Stimulated activated CD4-positive, alpha-beta T cell treated with anti-CD3 and anti-CD28 coated beads, Interleukin-15, amount 100 ng/mL, for 24 hours (primary cell): ENCODE measurements around the gene BAG3.
A peak's percentile ranks its signal among the peaks of the same experiment; 100 is the strongest.

Source experiments
- DNase-seq: peaks from one replicate; pipeline ENCODE4 v3.0.0-alpha.2; 2020

Gene BAG3

DNA sequence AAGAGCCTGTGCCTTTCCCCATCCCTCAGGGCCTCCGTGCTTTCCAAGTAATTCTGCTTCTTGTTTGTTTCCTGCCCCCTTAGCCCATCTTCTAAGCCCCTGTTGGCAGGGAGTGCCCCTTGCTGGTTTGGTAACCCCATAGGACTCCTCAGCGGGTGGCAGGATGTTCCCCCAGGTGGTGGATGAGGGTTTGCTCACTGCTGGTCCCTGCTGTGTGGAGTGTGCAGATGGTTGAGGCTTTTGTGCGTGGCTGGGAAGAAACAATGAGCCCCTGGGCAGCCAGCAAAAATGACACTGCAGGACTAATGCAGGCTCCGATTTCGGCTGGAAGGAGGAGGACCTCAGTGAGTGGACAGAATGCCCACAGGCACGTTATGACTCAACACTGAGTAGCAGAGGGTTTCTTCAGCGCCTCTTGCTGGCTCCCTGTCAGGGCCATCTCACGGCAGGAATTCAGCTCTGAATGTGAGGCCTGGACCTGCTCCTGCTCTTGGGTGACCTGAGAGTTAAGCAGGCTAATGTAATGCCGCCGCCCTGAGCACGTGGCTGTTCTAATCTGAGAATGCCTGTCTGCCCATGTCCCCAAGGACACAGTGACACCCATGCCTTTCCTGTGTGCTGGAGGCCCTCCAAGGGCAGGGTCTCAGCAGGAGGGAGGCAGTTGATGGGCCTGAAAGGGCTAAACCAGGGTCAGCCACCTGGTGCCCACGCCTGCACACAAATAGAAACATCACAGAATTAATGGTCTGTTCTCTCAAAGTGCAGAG, 16.6 kb downstream of the BAG3 start:
- no peak for DNase-seq

DNA sequence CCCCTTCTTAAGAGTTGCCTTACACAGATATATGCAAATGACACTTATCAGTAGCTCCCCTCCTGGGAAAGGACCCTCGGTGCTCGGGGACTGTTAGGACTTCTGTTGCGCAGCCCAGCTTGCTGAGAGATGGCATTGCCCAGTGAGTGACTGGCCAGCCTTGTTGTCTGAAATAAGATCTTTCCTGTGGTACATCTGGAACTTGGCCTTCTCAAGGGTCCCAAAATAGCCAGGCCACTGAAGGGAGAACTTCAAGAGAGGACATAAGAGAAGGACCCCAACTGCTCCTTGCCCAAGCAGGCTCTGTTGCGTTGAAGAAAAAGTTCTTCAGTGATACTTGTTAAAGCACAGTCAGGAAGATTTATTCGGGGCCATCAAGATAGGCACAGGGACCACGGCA, 17.3 kb downstream of the BAG3 start:
- DNase-seq, result no peak

DNA sequence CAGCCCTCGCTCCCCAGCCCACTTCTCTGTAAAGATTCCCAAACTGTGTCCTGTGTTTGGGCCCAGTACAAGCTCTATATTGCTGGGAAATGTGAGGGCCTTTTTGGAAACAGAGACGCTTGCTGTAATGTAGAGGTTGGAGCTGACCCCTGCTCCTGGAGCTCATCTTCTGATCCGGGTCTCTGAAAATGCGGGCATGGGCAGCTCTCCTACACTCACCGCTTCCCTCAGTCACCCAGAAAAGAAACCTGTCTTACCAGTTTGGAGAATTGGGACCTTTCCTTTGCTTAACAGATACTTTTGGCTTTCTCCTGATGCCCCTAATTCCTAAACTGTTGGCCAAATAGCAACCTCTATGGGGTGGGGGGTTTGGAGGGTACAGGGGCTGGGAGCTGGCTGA, 18.2 kb downstream of the BAG3 start:
- no peak for DNase-seq

DNA sequence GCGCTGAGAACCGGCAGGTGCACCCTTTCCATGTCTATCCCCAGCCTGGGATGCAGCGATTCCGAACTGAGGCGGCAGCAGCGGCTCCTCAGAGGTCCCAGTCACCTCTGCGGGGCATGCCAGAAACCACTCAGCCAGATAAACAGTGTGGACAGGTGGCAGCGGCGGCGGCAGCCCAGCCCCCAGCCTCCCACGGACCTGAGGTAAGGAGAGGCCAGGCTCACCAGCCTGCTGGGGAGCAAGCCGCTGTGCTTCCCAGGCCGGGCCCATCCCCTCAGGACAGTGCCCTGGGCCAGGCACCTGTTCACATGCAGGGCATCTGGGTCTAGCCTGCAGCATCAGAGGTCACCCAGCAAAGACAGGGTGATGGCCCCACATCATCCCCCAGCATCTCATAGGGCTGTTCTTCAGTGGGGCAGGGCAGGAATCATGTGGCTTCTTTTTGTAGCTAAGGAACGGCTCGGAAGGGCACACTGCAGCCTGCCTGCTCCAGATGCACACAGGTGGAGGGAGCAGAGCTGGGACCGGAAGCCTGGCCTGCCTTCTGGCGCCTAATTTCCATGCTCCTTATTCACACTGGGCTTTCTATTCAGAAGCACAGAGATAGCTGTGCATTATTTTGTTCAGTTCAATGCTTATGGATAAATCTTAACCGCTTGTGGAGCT, 18.9 kb downstream of the BAG3 start:
- no peak for DNase-seq

DNA sequence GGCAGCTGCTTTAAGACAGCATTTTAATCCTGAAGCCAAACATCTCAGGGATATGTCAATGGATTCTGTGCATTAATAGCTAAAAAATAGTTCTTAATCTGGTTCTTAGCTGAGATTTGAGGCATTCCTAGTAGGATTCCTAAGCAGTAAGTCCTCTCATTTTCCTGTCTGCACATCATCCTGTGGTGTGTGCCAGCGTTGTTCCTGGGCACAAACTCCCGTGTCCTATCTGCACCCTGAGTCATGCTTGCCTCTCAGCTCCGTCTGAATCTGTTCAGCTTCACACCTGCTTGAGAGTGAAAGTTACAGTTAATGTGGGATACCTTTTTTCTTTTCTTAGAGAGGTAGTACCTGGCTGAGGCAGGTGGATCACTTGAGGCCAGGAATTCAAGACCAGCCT, 19.5 kb downstream of the BAG3 start:
- DNase-seq, result no peak

DNA sequence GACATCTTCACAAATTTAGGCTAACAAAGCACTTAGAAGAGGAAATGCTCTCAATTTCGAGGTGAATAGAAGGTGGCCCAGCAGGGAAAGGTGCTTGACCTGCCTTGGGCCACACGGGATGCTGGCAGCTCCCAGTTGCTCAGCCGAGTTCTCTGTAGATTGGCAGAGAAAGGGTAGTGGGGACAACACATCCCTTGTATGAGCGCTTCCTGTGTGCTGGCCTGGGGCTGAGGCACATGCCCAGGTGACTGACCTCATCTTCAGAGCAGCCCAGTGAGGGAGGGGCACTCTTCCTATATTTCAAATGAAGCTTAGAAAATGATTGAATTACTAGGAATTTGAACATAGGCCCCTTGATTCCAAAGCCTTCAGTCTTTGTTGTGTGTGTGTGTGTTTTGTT, 20.2 kb downstream of the BAG3 start:
- DNase-seq, result no peak

DNA sequence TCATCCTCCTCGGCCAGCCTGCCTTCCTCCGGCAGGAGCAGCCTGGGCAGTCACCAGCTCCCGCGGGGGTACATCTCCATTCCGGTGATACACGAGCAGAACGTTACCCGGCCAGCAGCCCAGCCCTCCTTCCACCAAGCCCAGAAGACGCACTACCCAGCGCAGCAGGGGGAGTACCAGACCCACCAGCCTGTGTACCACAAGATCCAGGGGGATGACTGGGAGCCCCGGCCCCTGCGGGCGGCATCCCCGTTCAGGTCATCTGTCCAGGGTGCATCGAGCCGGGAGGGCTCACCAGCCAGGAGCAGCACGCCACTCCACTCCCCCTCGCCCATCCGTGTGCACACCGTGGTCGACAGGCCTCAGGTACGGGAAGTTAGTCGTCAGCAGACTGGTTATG, 21.1 kb downstream of the BAG3 start:
- DNase-seq, result no peak

DNA sequence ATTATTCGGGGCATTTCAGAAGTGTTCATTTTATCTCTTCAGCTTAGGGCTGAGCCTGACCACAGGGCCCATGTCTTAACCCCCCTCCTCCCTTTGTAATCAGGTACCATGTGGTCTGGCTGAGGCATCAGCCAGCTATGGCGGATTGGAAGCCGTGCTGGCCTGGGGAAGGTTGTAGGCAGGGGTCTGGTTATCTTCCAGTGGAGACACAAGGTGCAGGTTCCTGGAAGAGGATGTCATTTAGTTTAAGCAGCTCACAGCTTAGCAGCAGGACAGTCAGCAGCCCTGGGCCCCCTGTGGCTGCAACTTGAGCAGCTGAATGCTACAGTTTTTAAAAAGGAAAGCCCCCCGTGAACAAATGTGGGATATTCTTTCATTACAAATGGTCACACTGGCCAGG, 22.1 kb downstream of the BAG3 start:
- no peak for DNase-seq

DNA sequence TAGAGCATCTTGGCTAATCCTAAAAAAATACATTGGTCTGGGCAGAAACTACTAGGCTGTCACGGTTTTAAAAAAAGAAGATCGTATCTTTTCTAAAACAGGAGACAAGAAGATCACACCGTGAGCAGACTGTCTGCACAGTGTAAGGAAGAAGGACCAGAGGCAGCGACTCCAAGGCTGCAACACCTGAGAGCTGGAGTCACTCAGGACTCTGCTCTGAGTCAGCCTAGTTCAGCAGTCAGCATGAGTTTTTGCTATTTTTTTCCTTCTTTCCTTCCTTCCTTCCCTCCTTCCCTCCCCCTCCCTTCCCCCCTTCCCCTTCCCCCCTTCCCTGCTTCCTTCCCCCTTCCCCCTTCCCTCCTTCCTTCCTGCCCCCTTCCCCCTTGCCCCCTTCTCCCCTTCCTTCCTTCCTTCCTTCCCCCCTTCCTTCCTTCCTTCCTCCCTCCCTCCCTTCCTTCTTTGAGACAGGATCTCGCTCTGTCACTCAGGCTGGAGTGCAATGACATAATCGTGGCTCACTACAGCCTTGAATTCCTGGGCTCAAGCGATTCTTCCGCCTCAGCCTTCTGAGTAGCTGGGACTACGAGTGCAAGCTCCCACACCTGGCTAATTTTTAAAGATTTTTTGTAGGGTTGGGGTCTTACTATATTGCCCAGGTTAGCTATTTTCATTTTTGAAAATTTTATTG, 24.4 kb downstream of the BAG3 start:
- no peak for DNase-seq

DNA sequence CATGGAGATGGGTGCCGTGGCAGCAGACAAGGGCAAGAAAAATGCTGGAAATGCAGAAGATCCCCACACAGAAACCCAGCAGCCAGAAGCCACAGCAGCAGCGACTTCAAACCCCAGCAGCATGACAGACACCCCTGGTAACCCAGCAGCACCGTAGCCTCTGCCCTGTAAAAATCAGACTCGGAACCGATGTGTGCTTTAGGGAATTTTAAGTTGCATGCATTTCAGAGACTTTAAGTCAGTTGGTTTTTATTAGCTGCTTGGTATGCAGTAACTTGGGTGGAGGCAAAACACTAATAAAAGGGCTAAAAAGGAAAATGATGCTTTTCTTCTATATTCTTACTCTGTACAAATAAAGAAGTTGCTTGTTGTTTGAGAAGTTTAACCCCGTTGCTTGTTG, 25.9 kb downstream of the BAG3 start:
- DNase-seq, result no peak

DNA sequence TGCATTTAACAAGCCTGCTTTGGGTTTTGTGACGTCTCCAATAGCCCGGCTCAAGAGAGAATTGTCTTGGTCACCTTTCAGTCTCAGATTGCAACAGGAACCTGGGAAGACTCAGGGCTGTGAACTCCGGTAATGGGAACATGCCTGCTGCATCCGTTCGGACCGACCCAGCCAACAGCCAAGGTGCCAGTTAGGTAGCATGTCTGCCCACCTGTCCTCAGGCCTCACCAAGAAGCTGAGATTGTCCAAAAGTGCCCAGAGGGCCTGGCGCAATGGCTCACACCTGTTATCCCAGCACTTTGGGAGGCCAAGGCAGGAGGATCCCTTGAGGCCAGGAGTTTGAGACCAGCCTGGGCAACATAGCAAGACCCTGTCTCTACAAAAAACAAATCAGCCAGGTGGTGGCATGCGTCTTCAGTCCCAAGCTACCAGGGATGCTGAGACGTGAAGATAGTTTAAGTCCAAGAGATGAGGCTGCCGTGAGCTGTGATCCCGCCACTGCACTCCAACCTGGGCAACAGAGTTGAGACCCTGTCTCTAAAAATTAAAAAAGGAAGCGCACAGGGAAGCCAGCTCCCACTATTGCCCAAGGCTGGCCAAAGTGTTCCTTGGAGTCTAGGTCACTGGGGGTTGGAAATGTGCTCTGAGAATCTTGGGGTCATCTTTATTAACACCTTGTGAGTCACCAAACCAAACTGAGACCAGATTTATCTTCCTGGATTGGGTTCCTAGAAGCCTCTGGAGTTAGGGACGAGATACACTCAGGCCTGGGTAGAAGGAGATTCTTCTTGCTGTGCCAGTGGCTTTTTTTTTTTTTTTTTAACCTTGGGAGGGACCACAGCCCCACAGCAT, 26.9 kb downstream of the BAG3 start:
- DNase-seq, result no peak

DNA sequence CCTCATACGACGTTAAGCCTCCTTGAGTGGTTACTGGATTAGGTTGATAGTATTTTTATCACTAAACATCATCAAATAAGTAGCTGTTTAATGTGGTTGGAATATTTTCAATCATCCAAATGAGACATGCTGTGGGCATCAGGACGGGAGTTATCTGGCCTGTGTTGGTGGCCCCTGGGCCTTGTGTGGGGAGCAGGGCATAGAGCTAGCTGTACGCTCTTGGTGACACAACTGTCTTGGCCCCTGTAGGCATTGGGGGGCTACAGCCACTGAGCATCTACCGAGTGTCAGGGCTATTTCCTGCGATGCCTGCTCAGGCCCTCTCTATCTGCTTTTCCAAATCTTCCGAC, 28.3 kb downstream of the BAG3 start:
- no peak for DNase-seq

DNA sequence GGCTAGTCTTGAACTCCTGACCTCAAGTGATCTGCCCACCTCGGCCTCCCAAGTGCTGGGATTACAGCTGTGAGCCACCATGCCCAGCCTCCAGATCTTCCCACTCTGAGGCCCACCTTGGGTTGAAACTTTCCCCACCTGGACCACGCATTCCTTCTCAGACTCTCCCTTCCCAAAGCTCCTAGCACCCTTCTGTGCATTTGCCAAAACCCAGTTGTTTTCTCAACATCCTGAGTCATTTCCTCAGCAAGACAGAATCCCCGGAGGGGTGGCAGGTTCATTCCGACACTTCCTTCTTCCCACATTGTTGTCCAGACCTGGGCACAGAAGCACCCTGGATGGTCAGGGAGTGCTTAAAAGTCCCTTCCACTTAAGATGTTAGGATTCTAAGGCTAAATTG, 28.9 kb downstream of the BAG3 start:
- DNase-seq, result no peak

DNA sequence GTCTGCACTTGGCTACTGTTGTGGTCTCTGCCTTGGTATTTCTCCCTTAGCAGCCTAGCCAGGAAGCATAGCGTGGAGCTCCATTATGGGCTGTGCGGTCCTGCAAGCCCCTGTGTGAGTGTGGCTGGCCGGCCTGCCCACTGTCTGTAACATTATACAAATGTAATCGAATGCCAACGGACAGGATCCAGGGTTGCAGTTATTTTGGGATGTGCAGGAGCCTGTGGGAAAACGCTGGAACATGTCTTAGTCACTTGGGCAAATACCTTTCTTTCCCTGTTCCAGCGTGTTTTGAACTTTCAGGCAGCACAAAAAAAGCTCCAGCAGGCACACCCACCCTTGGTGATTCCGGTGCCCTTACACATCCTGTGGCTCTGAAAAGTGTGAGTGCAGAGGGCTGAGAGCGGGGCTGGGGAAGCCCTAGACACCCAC, 29.5 kb downstream of the BAG3 start:
- DNase-seq, result no peak

DNA sequence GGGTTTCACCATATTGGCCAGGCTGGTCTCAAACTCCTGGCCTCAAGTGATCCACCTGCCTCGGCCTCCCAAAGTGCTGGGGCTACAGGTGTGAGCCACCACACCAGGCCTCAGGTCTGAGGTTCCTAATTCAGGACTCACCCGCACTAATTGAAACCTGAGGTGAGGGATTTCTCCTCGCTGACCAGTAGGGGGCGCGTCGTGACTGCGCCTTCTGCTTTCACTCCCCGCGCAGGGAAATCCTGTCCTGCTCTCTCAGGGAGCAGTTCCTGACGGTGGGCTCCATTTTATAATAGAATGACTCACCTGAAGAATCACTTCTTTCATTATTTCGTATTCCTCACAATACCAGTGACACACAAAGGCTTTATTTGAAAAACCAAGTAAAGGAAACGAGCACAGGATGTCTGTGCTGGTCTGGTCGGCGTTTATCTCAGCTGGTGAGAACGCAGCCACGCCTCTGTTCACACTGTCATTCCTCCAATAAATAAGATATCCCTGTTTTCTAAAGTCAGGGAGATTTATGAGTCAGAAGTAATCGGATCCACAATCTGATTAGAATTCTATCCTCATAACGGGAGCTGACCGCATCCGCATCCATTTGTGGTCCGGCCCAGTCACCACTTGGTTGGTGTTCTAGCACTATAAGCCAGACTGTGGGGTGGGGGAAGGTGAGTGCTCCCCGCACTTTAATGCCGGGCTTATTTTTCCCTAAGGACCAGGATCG, 35.4 kb downstream of the BAG3 start:
- DNase-seq, result peak; percentile 91

DNA sequence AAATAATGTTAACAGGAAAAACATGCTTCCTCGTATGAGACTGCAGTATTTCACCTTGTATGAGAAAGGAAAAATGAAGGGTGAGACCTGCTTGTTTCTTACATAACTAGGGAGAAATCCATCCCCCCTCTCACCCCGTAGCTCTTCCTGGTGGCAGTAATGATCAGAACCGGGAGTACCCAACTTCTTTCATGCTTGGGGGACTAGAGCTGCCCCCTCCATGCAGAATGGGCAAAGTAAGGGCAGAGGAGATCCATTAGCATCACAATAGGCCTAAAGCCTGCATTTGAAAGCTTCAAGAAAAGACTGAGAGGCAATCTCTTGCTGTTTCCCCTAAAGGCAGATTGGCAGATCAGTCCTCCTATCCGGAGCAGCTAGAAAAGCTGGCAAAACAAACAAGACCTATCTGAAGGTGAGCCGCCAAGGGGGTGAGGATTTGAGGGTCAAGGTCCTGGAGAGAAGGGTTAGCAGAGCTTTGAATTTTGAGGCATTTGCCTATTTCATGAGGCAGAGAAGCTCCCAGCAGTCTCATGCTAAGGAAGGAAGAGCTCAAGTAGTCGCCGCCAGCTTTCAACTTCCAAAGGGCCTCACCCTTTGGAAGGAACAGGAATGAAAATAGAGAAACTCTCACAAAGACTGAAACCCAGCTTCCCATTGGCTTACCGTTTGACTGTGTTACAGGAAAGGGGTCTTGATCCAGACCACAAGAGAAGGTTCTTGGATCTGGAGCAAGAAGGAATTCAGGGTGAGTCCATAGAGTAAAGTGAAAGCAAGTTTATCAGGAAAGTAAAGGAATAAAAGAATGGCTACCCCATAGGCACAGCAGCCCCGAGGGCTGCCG, 36.2 kb downstream of the BAG3 start:
- no peak for DNase-seq

DNA sequence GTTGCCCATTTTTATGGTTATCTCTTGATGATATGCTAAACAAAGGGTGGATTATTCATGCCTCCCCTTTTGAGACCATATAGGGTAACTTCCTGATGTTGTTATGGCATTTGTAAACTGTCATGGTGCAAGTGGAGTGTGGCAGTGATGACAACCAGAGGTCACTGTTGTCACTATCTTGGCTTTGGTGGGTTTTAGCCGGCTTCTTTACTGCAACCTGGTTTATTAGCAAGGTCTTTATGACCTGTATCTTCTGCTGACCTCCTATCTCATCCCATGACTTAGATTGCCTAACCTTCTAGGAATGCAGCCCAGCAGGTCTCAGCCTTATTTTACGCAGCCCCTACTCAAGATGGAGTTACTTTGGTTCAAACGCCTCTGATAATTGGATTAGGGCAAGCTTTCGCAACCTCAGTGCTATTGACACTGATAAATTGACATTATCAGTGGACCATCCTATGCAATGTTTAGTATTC, 36.9 kb downstream of the BAG3 start:
- no peak for DNase-seq

DNA sequence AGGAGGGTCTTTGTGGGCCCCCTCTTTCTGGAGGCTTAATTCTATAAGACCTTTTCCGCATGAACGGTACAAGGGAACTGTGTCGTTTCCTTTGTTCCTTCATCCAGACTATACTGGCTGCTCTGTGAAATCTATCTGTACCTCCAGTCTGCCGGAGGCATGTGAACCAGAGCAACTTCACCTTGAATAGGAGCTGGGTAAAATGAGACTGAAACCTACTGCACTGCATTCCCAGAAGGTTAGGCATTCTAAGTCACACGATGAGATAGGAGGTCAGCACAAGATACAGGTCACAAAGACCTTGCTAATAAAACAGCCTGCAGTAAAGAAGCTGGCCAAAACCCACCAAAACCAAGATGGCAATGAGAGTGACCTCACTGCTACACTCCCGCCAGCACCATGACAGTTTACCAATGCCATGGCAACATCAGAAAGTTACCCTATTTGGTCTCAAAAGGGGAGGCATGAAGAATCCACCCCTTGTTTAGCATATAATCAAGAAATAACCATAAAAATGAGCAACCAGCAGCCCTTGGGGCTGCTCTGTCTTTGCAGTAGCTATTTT, 37.9 kb downstream of the BAG3 start:
- no peak for DNase-seq

DNA sequence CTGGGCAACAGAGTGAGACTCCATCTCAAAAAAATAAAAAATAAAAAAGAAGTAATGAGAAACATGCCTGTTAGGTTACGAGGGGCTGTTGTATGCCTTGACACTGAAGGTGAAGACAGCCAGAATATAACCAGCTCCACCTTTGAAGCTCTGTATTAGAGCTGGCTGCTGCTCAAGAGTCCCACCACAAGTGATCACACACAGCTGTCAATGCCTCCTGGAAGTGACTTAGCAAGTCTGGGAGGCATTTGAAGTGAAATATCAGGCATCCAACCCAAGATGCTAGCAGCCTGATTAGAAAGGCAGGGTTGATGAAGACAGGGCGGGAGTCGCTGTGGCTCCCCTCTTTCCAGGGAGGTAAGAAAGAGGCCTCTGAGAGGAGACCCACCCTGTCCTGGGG, 40.5 kb downstream of the BAG3 start:
- no peak for DNase-seq

DNA sequence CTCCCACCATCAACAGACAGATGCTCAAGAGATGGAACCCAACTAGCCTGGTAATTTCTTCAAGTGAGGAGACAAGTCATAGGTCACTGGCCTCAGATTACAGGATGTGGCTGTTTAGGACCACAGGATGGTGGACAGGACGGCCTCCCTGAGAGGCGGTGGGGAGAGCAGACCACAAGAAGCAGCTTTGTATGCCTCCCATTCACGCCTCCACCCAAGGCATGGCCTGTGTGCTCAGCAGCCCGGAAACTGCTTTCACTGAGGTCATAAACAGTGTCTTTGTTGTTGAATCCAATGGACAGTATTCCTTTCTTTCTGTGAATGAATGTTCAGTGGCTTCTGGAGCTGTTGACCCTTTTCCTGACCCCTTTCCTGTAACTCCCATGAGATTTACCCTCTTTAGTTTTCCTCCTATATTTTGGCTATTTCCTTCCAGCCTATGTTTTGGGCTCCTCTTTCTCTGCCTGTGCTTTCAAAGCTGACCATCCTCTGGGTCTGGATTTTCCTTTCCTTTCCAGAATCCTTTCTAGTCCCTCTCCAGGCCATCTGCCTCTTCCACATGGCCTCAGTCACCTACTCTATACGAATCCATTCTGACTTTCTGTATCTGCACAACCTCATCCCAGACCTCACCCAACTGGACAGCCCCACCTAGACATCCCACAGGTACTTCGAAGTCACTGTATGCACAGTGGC, 42.2 kb downstream of the BAG3 start:
- no peak for DNase-seq

DNA sequence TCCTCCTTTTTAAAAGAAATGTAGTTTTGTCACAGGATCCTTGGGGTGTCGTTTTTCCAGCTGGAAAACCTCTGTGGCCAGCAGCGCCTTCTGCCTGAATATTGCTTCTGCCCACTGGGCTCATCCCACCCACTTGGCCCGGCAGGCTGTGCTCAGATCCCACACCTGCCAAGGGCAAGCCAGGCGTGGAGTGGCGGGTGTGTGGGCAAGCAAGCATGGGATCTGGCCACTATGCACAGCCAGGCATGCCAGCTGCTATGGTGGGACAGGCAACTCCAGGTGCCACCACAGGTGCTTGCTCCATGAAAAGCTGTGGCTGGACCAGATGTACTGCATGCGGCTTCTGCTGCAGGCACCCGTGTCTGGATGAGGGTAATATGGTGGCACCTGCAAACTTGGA, 43.4 kb downstream of the BAG3 start:
- DNase-seq, result no peak
